ENCODE data around the gene FILIP1L.
A peak's percentile ranks its signal among the peaks of the same experiment; 100 is the strongest.

- TF ChIP-seq CTCF (IDR thresholded peaks at IDR 0.05) (no peak), SIN3A (IDR thresholded peaks at IDR 0.05; ENCODE audit: borderline replicate concordance, low read depth, low read length) (no peak), YY1 (IDR thresholded peaks at IDR 0.05; ENCODE audit: low read depth) (0 out of 2 replicates have a peak, but pooled peaks have one; percentile 51), GATA2 (CRISPR knock-in tag; IDR thresholded peaks at IDR 0.05) (no peak), RXRA (IDR thresholded peaks at IDR 0.05; ENCODE audit: borderline replicate concordance, low read depth) (no peak), POLR2AphosphoS5 (IDR thresholded peaks at IDR 0.05; ENCODE audit: low read depth, low read length) (no peak), SMC3 (IDR thresholded peaks at IDR 0.05; ENCODE audit: low read depth, low read length) (no peak), EZH2phosphoT487 (IDR thresholded peaks at IDR 0.05; ENCODE audit: borderline replicate concordance, low read depth) (no peak)
Observed at GRCh38 chr3:99918715-99919114, 195.6 kb downstream of the FILIP1L start.

All from SK-N-SH (cell line).